Measurements from ENCODE around the gene SPOCK1. TPM values are rescaled to one million over a fixed set of nuclear protein-coding genes. Genes with fewer than 3 reads are reported as not detected.
A peak's percentile ranks its signal among the peaks of the same experiment; 100 is the strongest.

SPOCK1 gene
- total and polyA plus RNA-seq, 2 of the 4 experiments (the other 2 are of a cell fraction) = 5.0 to 20.3 TPM

DNA sequence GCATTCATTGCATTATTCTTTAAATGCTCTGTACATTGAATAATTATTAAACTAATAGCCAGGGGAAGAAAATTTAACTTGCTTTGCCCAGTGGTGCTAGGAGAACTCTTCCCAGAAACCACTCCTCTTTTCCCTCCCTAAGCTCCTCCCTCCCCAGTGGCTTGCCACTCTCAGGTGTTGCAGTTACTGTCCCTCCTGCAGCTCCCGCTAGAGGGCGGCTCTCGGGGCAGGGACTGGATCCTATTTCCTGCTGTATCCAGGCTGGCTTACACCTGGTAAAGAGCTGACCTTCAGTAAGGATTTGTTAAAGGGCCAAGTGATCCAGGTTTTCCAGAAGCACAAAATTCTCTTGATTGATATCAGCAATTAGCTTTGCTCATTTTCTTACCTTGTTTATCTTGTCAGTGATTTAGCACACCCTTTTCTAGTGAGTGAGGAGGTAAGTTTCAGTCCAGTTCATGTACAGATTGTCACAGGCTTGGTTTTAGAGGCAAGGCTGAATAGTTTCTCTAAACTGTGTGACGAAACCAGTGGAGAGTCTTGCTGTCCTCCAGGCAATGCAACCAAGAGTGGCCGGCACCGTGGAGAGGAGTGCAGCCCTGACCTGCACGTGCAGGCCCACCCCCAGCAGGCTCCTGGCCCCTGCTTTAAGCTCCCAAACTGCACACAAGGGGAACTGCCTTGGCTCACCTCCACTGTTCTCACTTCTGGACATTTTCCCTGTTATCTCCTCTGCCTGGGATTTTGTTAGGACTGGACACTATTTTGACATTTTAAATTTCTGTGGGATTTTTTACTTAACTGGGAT is 423.8 kb downstream of the SPOCK1 start:
- Histone ChIP-seq H3K9me1 (ENCODE audit: insufficient read depth, low read length) (no peaks in the 10 kb centered on the region), H3K4ac (ENCODE audit: low read depth, low read length) (no peak overlapping the region), H2AK5ac (ENCODE audit: low read depth, low read length) (no peak overlapping the region), H3K9ac (ENCODE audit: low read depth, low read length) (no peak overlapping the region), H3K18ac (ENCODE audit: low read depth, low read length) (no peak overlapping the region), H2AK9ac (replicated peaks; ENCODE audit: low read depth, low read length, poor library complexity) (no peak overlapping the region), H3K27ac (ENCODE audit: insufficient read depth, low read length) (no peak overlapping the region), H3K14ac (replicated peaks; ENCODE audit: low read depth, low read length) (no peak overlapping the region), H3K4me1 (ENCODE audit: control insufficient read depth, insufficient read depth, low read length) (no peaks in the 10 kb centered on the region), H2BK20ac (ENCODE audit: low read depth, low read length) (no peak overlapping the region), H3K9me3 (ENCODE audit: control insufficient read depth, insufficient read depth, low read length) (no peaks in the 10 kb centered on the region), H3K79me1 (ENCODE audit: low read depth in 1 of 2, low read length in 2 of 2) (no peaks in the 10 kb centered on the region), H3K4me2 (ENCODE audit: low read depth, low read length) (no peak overlapping the region), H4K8ac (ENCODE audit: low read depth in 2 of 2, low read length in 2 of 2) (no peak overlapping the region), H2BK5ac (ENCODE audit: low read depth, low read length, poor library complexity, severe bottlenecking) (no peak overlapping the region), H3K23ac (ENCODE audit: low read depth, low read length) (no peak overlapping the region), H4K20me1 (ENCODE audit: insufficient read depth, low read length) (no peaks in the 10 kb centered on the region), H3K4me3 (ENCODE audit: insufficient read depth, low read depth, low read length) (no peak overlapping the region), H3K27me3 (ENCODE audit: control insufficient read depth, insufficient read depth, low read length) (no peaks in the 10 kb centered on the region), H2AFZ (replicated peaks; ENCODE audit: low read length, poor library complexity) (no peak overlapping the region), H4K91ac (ENCODE audit: insufficient read depth, low read depth, low read length) (no peak overlapping the region), H3K36me3 (ENCODE audit: control insufficient read depth, insufficient read depth, low read length) (no peaks in the 10 kb centered on the region), H2BK15ac (ENCODE audit: low read depth, low read length) (no peak overlapping the region), H4K5ac (ENCODE audit: low read depth, low read length) (no peak overlapping the region), H2BK120ac (ENCODE audit: low read depth, low read length) (no peak overlapping the region), H3K56ac (ENCODE audit: extremely low read depth, insufficient read depth, low read length) (no peak overlapping the region)
- intact Hi-C loops (cut with micrococcal nuclease) = no loop called here
- peak; percentile 65 for ATAC-seq (ENCODE audit: low read depth)
- no TSS peak for BruUV-seq (replicated peaks)
- in situ Hi-C loops (cut with MboI; ENCODE audit: low sequenced_read_pairs) = no loop called here
- dilution Hi-C loops (cut with HindIII; ENCODE audit: low sequenced_read_pairs, unreplicated experiment) = no loop called here
- DNase-seq = peak; percentile 9
- TF ChIP-seq RAD21 (IDR thresholded peaks at IDR 0.05; ENCODE audit: low read length) (peak; percentile 45; the same call in 1 of the 2 replicates), SMC3 (IDR thresholded peaks at IDR 0.05; ENCODE audit: low read depth, low read length) (peak; percentile 35; the same call in 1 of the 2 replicates), CHD1 (IDR thresholded peaks at IDR 0.05; ENCODE audit: low read depth, low read length) (no peak)
- TF ChIP-seq, protein P1, sequence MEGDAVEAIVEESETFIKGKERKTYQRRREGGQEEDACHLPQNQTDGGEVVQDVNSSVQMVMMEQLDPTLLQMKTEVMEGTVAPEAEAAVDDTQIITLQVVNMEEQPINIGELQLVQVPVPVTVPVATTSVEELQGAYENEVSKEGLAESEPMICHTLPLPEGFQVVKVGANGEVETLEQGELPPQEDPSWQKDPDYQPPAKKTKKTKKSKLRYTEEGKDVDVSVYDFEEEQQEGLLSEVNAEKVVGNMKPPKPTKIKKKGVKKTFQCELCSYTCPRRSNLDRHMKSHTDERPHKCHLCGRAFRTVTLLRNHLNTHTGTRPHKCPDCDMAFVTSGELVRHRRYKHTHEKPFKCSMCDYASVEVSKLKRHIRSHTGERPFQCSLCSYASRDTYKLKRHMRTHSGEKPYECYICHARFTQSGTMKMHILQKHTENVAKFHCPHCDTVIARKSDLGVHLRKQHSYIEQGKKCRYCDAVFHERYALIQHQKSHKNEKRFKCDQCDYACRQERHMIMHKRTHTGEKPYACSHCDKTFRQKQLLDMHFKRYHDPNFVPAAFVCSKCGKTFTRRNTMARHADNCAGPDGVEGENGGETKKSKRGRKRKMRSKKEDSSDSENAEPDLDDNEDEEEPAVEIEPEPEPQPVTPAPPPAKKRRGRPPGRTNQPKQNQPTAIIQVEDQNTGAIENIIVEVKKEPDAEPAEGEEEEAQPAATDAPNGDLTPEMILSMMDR (conservative IDR thresholded peaks at IDR 0.05; ENCODE audit: low read depth, low read length) = peak; percentile 52
- ChIA-PET POLR2A (ENCODE audit: unreplicated experiment) (no interaction called here), CTCF (no interaction called here)
- 70% methylated on average over 1 of the region's 7 CpGs; no CpG with 5 or more reads in 1 of the 2 experiments for WGBS, 2 experiments (ENCODE audit: extremely low coverage in 2 of 2, insufficient read length in 1 of 2)

Measured in IMR-90 (cell line).